NB4 (cell line): ENCODE data around the gene MAGOHB.

ENCODE experiments used
- DNase-seq: peaks from one replicate; pipeline ENCODE4 v3.0.0; 2010; ENCODE audit warnings: low read depth
- H3K4me3 ChIP-seq: one replicate; pipeline ENCODE4 v1.5.1; 2011; ENCODE audit warnings: mild to moderate bottlenecking, low read depth, low read length, moderate library complexity
- CTCF ChIP-seq: IDR thresholded peaks from one replicate; pipeline ENCODE4 v1.5.1; 2012; ENCODE audit warnings: low read depth, low read length
- MYC ChIP-seq: IDR thresholded peaks from 2 replicates; pipeline ENCODE4 v1.6.1; 2011; ENCODE audit warnings: low read depth, low read length
- POLR2A ChIP-seq: IDR thresholded peaks from 2 replicates; pipeline ENCODE4 v1.6.1; 2011; ENCODE audit warnings: mild to moderate bottlenecking; ENCODE audit not compliant: insufficient read length; ENCODE audit errors: extremely low read depth
- TF ChIP-seq, protein P1 (sequence below): IDR thresholded peaks from 2 replicates; pipeline ENCODE4 v1.6.1; 2011; ENCODE audit warnings: low read depth, low read length

Gene MAGOHB

GRCh38 chr12:10557766-10558165 lies 55.6 kb downstream of the MAGOHB start:
- no peak overlapping the region for H3K4me3 ChIP-seq
- DNase-seq: no peak
- TF ChIP-seq POLR2A (no peak), MYC (no peak), CTCF (no peak)
- TF ChIP-seq, protein P1, sequence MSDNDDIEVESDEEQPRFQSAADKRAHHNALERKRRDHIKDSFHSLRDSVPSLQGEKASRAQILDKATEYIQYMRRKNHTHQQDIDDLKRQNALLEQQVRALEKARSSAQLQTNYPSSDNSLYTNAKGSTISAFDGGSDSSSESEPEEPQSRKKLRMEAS: no peak

- TF ChIP-seq, protein P1: no peak
- no peak for TF ChIP-seq MYC
- no peak for TF ChIP-seq CTCF
- no peak for TF ChIP-seq POLR2A
- H3K4me3 ChIP-seq: no peak overlapping the region
Measured at GRCh38 chr12:10557329-10557728, 56.1 kb downstream of the MAGOHB start.

DNA sequence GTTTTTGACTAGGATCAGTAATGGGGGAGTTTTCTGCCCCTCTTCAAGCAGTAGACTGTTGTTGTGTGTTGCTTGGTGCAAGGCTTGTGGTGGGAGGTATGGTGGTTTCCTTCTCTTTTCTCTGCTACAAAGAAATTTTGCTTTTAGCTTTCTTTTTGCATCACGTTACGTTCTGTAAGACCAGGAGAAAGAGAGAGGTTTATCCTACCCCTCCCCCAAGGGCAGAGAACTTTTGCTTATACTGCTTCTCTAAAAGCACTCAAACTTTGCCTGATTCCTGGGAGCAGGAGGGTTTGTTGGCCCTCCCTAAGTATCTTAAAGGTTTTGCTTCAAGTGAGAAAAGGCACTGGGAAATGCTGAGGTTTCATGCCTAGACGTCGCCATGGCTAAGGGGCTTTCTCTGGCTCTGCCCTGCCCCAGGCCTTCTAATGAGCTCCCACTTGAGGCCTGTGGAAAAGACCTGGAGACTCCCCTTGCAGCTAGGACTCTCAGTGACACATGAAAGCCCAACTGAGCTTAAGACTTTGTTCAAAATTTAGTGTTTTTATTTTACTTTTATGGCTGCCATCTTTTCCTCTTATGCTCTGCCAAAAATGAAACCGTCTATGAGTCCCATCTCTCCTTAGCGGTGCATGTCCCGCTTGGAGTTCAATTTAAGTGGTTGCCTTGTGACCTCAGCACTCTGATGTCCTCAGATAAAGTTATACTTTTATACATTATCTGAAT lies 58.5 kb downstream of the MAGOHB start:
- no peak for TF ChIP-seq CTCF
- TF ChIP-seq MYC: no peak
- TF ChIP-seq, protein P1: no peak
- no peak for TF ChIP-seq POLR2A
- no peak for DNase-seq
- H3K4me3 ChIP-seq: no peak overlapping the region

More at GRCh38 chr12:10557329-10557728, 56.1 kb downstream of the MAGOHB start:
- no peak for DNase-seq

GRCh38 chr12:10554228-10554755 lies 59.1 kb downstream of the MAGOHB start:
- DNase-seq: no peak
- TF ChIP-seq POLR2A: no peak
- TF ChIP-seq, protein P1: no peak
- TF ChIP-seq CTCF: no peak

More at GRCh38 chr12:10554228-10554755, 59.1 kb downstream of the MAGOHB start:
- no peak overlapping the region for H3K4me3 ChIP-seq
